ENCODE data around the gene MSGN1.

- TF ChIP-seq POLR2A (IDR thresholded peaks at IDR 0.05; ENCODE audit: low read depth): no peak
- TF ChIP-seq, protein P1, sequence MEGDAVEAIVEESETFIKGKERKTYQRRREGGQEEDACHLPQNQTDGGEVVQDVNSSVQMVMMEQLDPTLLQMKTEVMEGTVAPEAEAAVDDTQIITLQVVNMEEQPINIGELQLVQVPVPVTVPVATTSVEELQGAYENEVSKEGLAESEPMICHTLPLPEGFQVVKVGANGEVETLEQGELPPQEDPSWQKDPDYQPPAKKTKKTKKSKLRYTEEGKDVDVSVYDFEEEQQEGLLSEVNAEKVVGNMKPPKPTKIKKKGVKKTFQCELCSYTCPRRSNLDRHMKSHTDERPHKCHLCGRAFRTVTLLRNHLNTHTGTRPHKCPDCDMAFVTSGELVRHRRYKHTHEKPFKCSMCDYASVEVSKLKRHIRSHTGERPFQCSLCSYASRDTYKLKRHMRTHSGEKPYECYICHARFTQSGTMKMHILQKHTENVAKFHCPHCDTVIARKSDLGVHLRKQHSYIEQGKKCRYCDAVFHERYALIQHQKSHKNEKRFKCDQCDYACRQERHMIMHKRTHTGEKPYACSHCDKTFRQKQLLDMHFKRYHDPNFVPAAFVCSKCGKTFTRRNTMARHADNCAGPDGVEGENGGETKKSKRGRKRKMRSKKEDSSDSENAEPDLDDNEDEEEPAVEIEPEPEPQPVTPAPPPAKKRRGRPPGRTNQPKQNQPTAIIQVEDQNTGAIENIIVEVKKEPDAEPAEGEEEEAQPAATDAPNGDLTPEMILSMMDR (IDR thresholded peaks at IDR 0.05): no peak
Observed at GRCh38 chr2:17813742-17814473, 2.4 kb upstream of the MSGN1 start.
